HepG2 (cell line): ENCODE measurements around the gene KDM4F. TPM values are rescaled to one million over a fixed set of nuclear protein-coding genes. Genes with fewer than 3 reads are reported as not detected.

ENCODE experiments used
- ATAC-seq: fragments of 200-7000 bp; cut with Tn5 transposase; 3 replicates; pipeline ENCODE4 v1.9.1; 2020; ENCODE audit warnings: mild to moderate bottlenecking, moderate library complexity
- BruUV-seq: library from RNA; stranded (reverse); fragments of 400-500 nt; replicated peaks from 2 replicates; lab custom pipeline; 2021; lab: Mats Ljungman, UMichigan
- CTCF ChIA-PET: fragments of 300-600 bp; formaldehyde crosslinking; extraction: SDS; loops from one replicate; lab custom pipeline; 2021; ENCODE audit warnings: low total read pairs, inconsistent platforms, low intra/inter-chr PET ratio; lab: Yijun Ruan, JAX
- POLR2A ChIA-PET: fragments of 350-600 bp; sonication (Branson Sonifier 250); formaldehyde crosslinking; loops from one replicate; lab custom pipeline; 2020; ENCODE audit warnings: antibody characterized with exemption, inconsistent platforms; lab: Yijun Ruan, JAX
- DNase-seq: peaks from one replicate; pipeline ENCODE4 v3.0.0-alpha.2; 2015; ENCODE audit warnings: low spot score
- FAIRE-seq: peaks from 3 replicates; lab custom pipeline; 2011; peaks lifted over from hg19 to GRCh38; lab: Jason Lieb, UNC
- H2AFZ ChIP-seq: one replicate; pipeline ENCODE4 v1.6.1; 2011; ENCODE audit warnings: low read length, inconsistent platforms
- H3K27ac ChIP-seq: fragments of 300-600 bp; 3 replicates; pipeline ENCODE4 v1.8.0; 2011; ENCODE audit warnings: mixed run types, mild to moderate bottlenecking, mixed read lengths, low read length, inconsistent platforms; ENCODE audit not compliant: insufficient read depth; ENCODE audit errors: extremely low read length
- H3K27me3 ChIP-seq, 2 experiments: fragments of 200-600 bp in 1 of 2; 2 replicates in 1 of 2; 3 replicates in 1 of 2; pipeline versions ENCODE4 v1.6.0 to v1.8.0; 2011; ENCODE audit warnings: low read length in 2 of 2, mild to moderate bottlenecking in 2 of 2, moderate library complexity in 2 of 2, inconsistent platforms in 1 of 2; ENCODE audit not compliant: insufficient read depth in 2 of 2, control insufficient read depth in 1 of 2
- H3K36me3 ChIP-seq, 2 experiments: fragments of 200-600 bp in 1 of 2; replicated peaks in 1 of 2; 2 replicates in 1 of 2; 3 replicates in 1 of 2; pipeline versions ENCODE4 v1.5.1 to v1.8.0; 2011; ENCODE audit warnings: low read length in 2 of 2, inconsistent platforms in 1 of 2; ENCODE audit not compliant: insufficient read depth in 2 of 2, control insufficient read depth in 1 of 2
- H3K4me1 ChIP-seq: 2 replicates; pipeline ENCODE4 v1.5.1; 2012; ENCODE audit warnings: low read length, inconsistent platforms; ENCODE audit not compliant: insufficient read depth
- H3K4me2 ChIP-seq: 2 replicates; pipeline ENCODE4 v1.6.0; 2011; ENCODE audit warnings: low read depth, low read length, inconsistent platforms
- H3K4me3 ChIP-seq, 3 experiments: fragments of 200-600 bp in 1 of 3; sonication (generic), shearing (Covaris generic) in 1 of 3; replicated peaks in 1 of 3; 2 replicates each; pipeline ENCODE4 v1.5.1; 2011 to 2016; ENCODE audit warnings: low read length in 3 of 3, inconsistent platforms in 2 of 3, low read depth in 2 of 3, mild to moderate bottlenecking in 2 of 3, control low read depth in 1 of 3, mixed read lengths in 1 of 3; ENCODE audit not compliant: insufficient read depth in 1 of 3
- H3K79me2 ChIP-seq: one replicate; pipeline ENCODE4 v1.6.1; 2011; ENCODE audit warnings: low read length, inconsistent platforms; ENCODE audit not compliant: insufficient read depth
- H3K9ac ChIP-seq: 2 replicates; pipeline ENCODE4 v1.6.0; 2011; ENCODE audit warnings: mild to moderate bottlenecking, low read depth, low read length, inconsistent platforms; ENCODE audit not compliant: insufficient read depth
- H3K9me3 ChIP-seq: 2 replicates; pipeline ENCODE4 v1.5.1; 2012; ENCODE audit warnings: mild to moderate bottlenecking, low read length
- H4K20me1 ChIP-seq: 2 replicates; pipeline ENCODE4 v1.6.0; 2011; ENCODE audit warnings: inconsistent platforms, mild to moderate bottlenecking, low read length, moderate library complexity; ENCODE audit not compliant: insufficient read depth
- ATF2 ChIP-seq: sonication (generic); formaldehyde crosslinking; IDR thresholded peaks from 2 replicates; pipeline ENCODE4 v1.4.0; 2020; ENCODE audit warnings: missing genetic modification reagents
- CSRNP1 ChIP-seq: sonication (generic); formaldehyde crosslinking; IDR thresholded peaks from 2 replicates; pipeline ENCODE4 v1.8.1; 2023; ENCODE audit warnings: mild to moderate bottlenecking, missing genetic modification reagents
- FIP1L1 ChIP-seq: fragments of 200-400 bp; formaldehyde crosslinking; IDR thresholded peaks from 2 replicates; pipeline ENCODE4 v1.6.1; 2018; ENCODE audit warnings: low read depth, mild to moderate bottlenecking, low read length, moderate library complexity, borderline replicate concordance; ENCODE audit not compliant: insufficient read depth
- MATR3 ChIP-seq: sonication (generic); formaldehyde crosslinking; IDR thresholded peaks from 2 replicates; pipeline ENCODE4 v1.4.0; 2020; ENCODE audit warnings: missing genetic modification reagents
- MYNN ChIP-seq: sonication (generic); formaldehyde crosslinking; IDR thresholded peaks from 2 replicates; pipeline ENCODE4 v1.4.0; 2020; ENCODE audit warnings: mild to moderate bottlenecking, low read depth, missing genetic modification reagents
- SAFB2 ChIP-seq: sonication (generic); formaldehyde crosslinking; IDR thresholded peaks from 2 replicates; pipeline ENCODE4 v1.5.1; 2020; ENCODE audit warnings: missing genetic modification reagents, low read depth, mild to moderate bottlenecking, borderline replicate concordance
- STAG1 ChIP-seq: sonication (generic); formaldehyde crosslinking; IDR thresholded peaks from 2 replicates; pipeline ENCODE4 v1.4.0; 2020; ENCODE audit warnings: missing genetic modification reagents
- ZNF563 ChIP-seq: sonication (generic); formaldehyde crosslinking; IDR thresholded peaks from 2 replicates; pipeline ENCODE4 v1.8.0; 2022; ENCODE audit warnings: mild to moderate bottlenecking, moderate library complexity, missing genetic modification reagents
- ZNF574 ChIP-seq: sonication (generic); formaldehyde crosslinking; IDR thresholded peaks from 2 replicates; pipeline ENCODE4 v1.4.0; 2020; ENCODE audit warnings: missing genetic modification reagents
- ZNF790 ChIP-seq: sonication (generic); formaldehyde crosslinking; IDR thresholded peaks from 2 replicates; pipeline ENCODE4 v1.8.0; 2022; ENCODE audit warnings: missing genetic modification reagents, mild to moderate bottlenecking, borderline replicate concordance
- WGBS: methylation state at CpG from one replicate; pipeline ENCODE4 v1.1.6; 2017; ENCODE audit warnings: low lambda C conversion rate; 5-methylcytosine and 5-hydroxymethylcytosine counted together
- in situ Hi-C: cut with HindIII; loops from 2 replicates; pipeline ENCODE4 v1.10.0; 2017; ENCODE audit warnings: low pct_unique_long_range_greater_than_20kb; ENCODE audit not compliant: extremely low pct_ligation_motif_present
- intact Hi-C: fragments of 100-400 bp; cut with micrococcal nuclease; formaldehyde crosslinking; loops from one replicate; pipeline ENCODE4 v1.10.0; 2022; ENCODE audit not compliant: unreplicated experiment
- polyA plus RNA-seq, 8 experiments: library from polyadenylated mRNA; depleted of rRNA in 3 of 8; stranded (reverse) in 7 of 8; unstranded in 1 of 8; fragments of >200 nt; fragmentation: Illumina TruSeq in 4 of 8; extraction: Trizol in 4 of 8; gene quantifications; 2 replicates each; pipeline versions ENCODE4 v1.2.1 to v1.2.3, GENCODE V29; 2011 to 2016; ENCODE audit warnings: low read depth in 4 of 8, missing spikeins in 1 of 8, mixed read lengths in 1 of 8; ENCODE audit not compliant: insufficient read depth in 1 of 8
- total RNA-seq, 5 experiments: library from RNA; depleted of rRNA; stranded (reverse); fragments of >200 nt; fragmentation: Illumina TruSeq; extraction: Trizol; gene quantifications; 2 replicates each; pipeline ENCODE4 v1.2.3, GENCODE V29; 2016; ENCODE audit warnings: low read depth in 1 of 5
- TF ChIP-seq, protein P1 (sequence below): sonication (generic); formaldehyde crosslinking; IDR thresholded peaks from 2 replicates; pipeline ENCODE4 v1.5.0; 2020; ENCODE audit warnings: missing genetic modification reagents

The KDM4F gene
- total and polyA plus RNA-seq, 2 of the 13 experiments (the other 11 are each of a cell fraction or from before 2014, with no cell fraction given) = not detected

DNA sequence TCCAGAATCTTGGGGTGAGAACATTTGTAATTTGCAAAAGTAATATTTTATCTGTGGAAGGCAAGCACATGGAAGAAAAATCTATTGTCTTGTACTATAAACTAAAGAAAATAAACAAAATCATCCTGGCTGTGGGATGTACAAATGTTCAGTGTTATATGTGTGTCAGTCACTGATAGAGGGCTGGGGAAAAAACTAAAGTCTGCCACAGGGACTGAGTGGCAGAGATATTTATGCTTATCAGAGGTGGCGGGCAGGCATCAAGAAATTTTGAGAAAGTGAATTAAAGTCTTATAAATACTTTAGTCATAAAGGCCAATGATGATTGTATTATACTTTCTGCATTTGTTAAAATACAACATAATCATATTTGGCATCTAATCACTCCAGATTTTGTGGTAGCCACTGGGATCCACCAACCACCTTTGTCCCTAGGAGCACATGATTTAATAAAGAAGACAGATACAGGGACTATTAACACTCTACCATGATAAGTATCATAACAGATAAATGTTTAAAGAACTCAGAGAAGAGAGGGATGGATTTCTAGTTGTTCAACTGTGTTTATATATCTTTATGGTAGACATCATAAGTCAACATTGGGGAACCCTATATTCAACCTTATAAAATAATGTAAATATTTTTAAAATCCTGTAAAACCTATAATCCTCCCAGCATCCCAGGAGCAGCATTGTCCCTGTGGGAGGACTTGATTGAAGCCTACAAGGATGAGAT is 37.8 kb downstream of the KDM4F start:
- Histone ChIP-seq H3K36me3 (no peaks in the 10 kb centered on the region), H3K4me3 (no peak overlapping the region), H3K4me1 (peaks cover 26% of the 10 kb centered on the region), H3K27me3 (0 out of 5 replicates have a peak, but pooled peaks cover 1 to 2% of the 10 kb centered on the region in 2 experiments), H3K9ac (no peak overlapping the region), H3K4me2 (no peak overlapping the region), H3K27ac (no peak overlapping the region), H4K20me1 (no peaks in the 10 kb centered on the region), H2AFZ (no peak overlapping the region), H3K9me3 (no peaks in the 10 kb centered on the region), H3K79me2 (no peaks in the 10 kb centered on the region)
- no peak for DNase-seq
- intact Hi-C loops (no loop called here), in situ Hi-C loops (loop anchor here (25.0 kb wide), 1 partner anchor 150 kb away; the partner anchor contains the start of gene SESN3)
- POLR2A ChIA-PET = no interaction called here
- WGBS = 17% methylated on average over 1 of the region's 1 CpG
- FAIRE-seq = no peak
- BruUV-seq = no TSS peak
- no peak for ATAC-seq
- CTCF ChIA-PET = no interaction called here
- no peak for TF ChIP-seq ZNF574 (CRISPR knock-in tag)
- no peak for TF ChIP-seq STAG1 (CRISPR knock-in tag)
- no peak for TF ChIP-seq ZNF790
- no peak for TF ChIP-seq ATF2
- TF ChIP-seq MATR3 = no peak
- TF ChIP-seq ZNF563 (CRISPR knock-in tag) = no peak
- TF ChIP-seq, protein P1, sequence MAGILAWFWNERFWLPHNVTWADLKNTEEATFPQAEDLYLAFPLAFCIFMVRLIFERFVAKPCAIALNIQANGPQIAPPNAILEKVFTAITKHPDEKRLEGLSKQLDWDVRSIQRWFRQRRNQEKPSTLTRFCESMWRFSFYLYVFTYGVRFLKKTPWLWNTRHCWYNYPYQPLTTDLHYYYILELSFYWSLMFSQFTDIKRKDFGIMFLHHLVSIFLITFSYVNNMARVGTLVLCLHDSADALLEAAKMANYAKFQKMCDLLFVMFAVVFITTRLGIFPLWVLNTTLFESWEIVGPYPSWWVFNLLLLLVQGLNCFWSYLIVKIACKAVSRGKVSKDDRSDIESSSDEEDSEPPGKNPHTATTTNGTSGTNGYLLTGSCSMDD (CRISPR knock-in tag) = no peak
- TF ChIP-seq FIP1L1 = no peak
- TF ChIP-seq MYNN (CRISPR knock-in tag) = no peak
- no peak for TF ChIP-seq CSRNP1
- no peak for TF ChIP-seq SAFB2 (CRISPR knock-in tag)
